Liver (tissue), 9 donors: ENCODE results near the gene HSF4. TPM values are rescaled to one million over a fixed set of nuclear protein-coding genes. Genes with fewer than 3 reads are reported as not detected.

Experiments used
- DNase-seq: peaks from one replicate; pipeline ENCODE4 v3.0.0-alpha.2; 2017; ENCODE audit warnings: low spot score
- H3K27ac ChIP-seq, 2 donors: one replicate each; pipeline ENCODE4 v1.7.0; 2013; ENCODE audit warnings: inconsistent platforms in 2 of 2, low read length in 2 of 2, control low read depth in 1 of 2, low read depth in 1 of 2, mild to moderate bottlenecking in 1 of 2
- H3K27me3 ChIP-seq, 4 donors: one replicate each; pipeline versions ENCODE4 v1.6.1 to v1.7.0; 2013; ENCODE audit warnings: low read length in 3 of 4, inconsistent platforms in 1 of 4, mild to moderate bottlenecking in 1 of 4, moderate library complexity in 1 of 4; ENCODE audit not compliant: control insufficient read depth in 4 of 4, insufficient read depth in 4 of 4
- H3K36me3 ChIP-seq, 4 donors: one replicate each; pipeline versions ENCODE4 v1.6.1 to v1.7.0; 2013; ENCODE audit warnings: low read length in 3 of 4, mild to moderate bottlenecking in 3 of 4, low read depth in 1 of 4, moderate library complexity in 1 of 4; ENCODE audit not compliant: control insufficient read depth in 4 of 4, insufficient read depth in 3 of 4
- H3K4me1 ChIP-seq, 4 donors: one replicate each; pipeline versions ENCODE4 v1.6.1 to v1.7.0; 2013; ENCODE audit warnings: low read length in 3 of 4, mild to moderate bottlenecking in 3 of 4, moderate library complexity in 1 of 4; ENCODE audit not compliant: control insufficient read depth in 4 of 4, insufficient read depth in 4 of 4
- H3K4me3 ChIP-seq, 3 donors: one replicate each; pipeline versions ENCODE4 v1.6.1 to v1.7.0; 2013; ENCODE audit warnings: low read length in 3 of 3, control low read depth in 1 of 3, low read depth in 1 of 3, mild to moderate bottlenecking in 1 of 3
- H3K9ac ChIP-seq, 2 donors: one replicate each; pipeline ENCODE4 v1.7.0; 2013; ENCODE audit warnings: low read length in 2 of 2, mild to moderate bottlenecking in 2 of 2, moderate library complexity in 2 of 2, control low read depth in 1 of 2, low read depth in 1 of 2
- H3K9me3 ChIP-seq, 4 donors: one replicate each; pipeline versions ENCODE4 v1.6.1 to v1.7.0; 2013; ENCODE audit warnings: low read length in 3 of 4; ENCODE audit not compliant: control insufficient read depth in 4 of 4
- EGR1 ChIP-seq, 2 donors: IDR thresholded peaks; 2 replicates each; pipeline ENCODE4 v1.6.1; 2016 to 2018; ENCODE audit warnings: antibody characterized with exemption in 2 of 2, low read depth in 2 of 2
- FOXA1 ChIP-seq: IDR thresholded peaks from 2 replicates; pipeline ENCODE4 v1.6.1; 2016; ENCODE audit warnings: antibody characterized with exemption
- HNF4A ChIP-seq, 2 donors: conservative IDR thresholded peaks; 2 replicates each; pipeline ENCODE4 v1.6.1; 2016; ENCODE audit warnings: antibody characterized with exemption in 2 of 2, mild to moderate bottlenecking in 2 of 2
- HNF4G ChIP-seq: IDR thresholded peaks from 2 replicates; pipeline ENCODE4 v1.6.1; 2016; ENCODE audit warnings: antibody characterized with exemption
- JUND ChIP-seq, 2 donors: IDR thresholded peaks; 2 replicates each; pipeline ENCODE4 v1.6.1; 2016; ENCODE audit warnings: antibody characterized with exemption in 2 of 2
- NR2F2 ChIP-seq: IDR thresholded peaks from 2 replicates; pipeline ENCODE4 v1.6.1; 2016; ENCODE audit warnings: antibody characterized with exemption
- RAD21 ChIP-seq, 2 donors: IDR thresholded peaks; 2 replicates each; pipeline ENCODE4 v1.6.1; 2016; ENCODE audit warnings: antibody characterized with exemption in 2 of 2, mild to moderate bottlenecking in 2 of 2
- RXRA ChIP-seq, 2 donors: IDR thresholded peaks; 2 replicates each; pipeline ENCODE4 v1.6.1; 2017 to 2018; ENCODE audit warnings: antibody characterized with exemption in 2 of 2, mild to moderate bottlenecking in 1 of 2
- SP1 ChIP-seq: IDR thresholded peaks from 2 replicates; pipeline ENCODE4 v1.6.1; 2018; ENCODE audit warnings: antibody characterized with exemption, mild to moderate bottlenecking
- TAF1 ChIP-seq: conservative IDR thresholded peaks from 2 replicates; pipeline ENCODE4 v1.6.1; 2016; ENCODE audit warnings: antibody characterized with exemption, mild to moderate bottlenecking
- YY1 ChIP-seq: IDR thresholded peaks from 2 replicates; pipeline ENCODE4 v1.6.1; 2016; ENCODE audit warnings: antibody characterized with exemption, mild to moderate bottlenecking
- WGBS: extraction: QIAGEN DNeasy Blood & Tissue Kit; methylation state at CpG from one replicate; pipeline ENCODE4 v1.1.7; 2013; 5-methylcytosine and 5-hydroxymethylcytosine counted together
- polyA plus RNA-seq, 2 donors: library from polyadenylated mRNA; stranded (reverse) in 1 of 2; unstranded in 1 of 2; fragments of 200-250 nt in 1 of 2; fragments of >200 nt in 1 of 2; fragmentation: Nextera tagmentation in 1 of 2; extraction: Ambion mirVana in 1 of 2; gene quantifications; one replicate each; pipeline versions ENCODE4 v1.2.1 to v1.2.3, GENCODE V29; 2013 to 2015
- total RNA-seq, 2 donors: library from RNA; depleted of rRNA; stranded (reverse); fragments of >200 nt; gene quantifications; one replicate each; pipeline ENCODE4 v1.2.3, GENCODE V29; 2014
- TF ChIP-seq, protein P1 (sequence below): fragments of 150-350 bp; IDR thresholded peaks from 2 replicates; pipeline ENCODE4 v1.5.1; 2017; ENCODE audit warnings: improper control_type of control experiment, low read depth, low read length; ENCODE audit not compliant: missing input control
- TF ChIP-seq, protein P2 (sequence below): IDR thresholded peaks from 2 replicates; pipeline ENCODE4 v1.6.1; 2016; ENCODE audit warnings: antibody characterized with exemption, mild to moderate bottlenecking
- TF ChIP-seq, protein P3 (sequence below): IDR thresholded peaks from 2 replicates; pipeline ENCODE4 v1.6.1; 2016; ENCODE audit warnings: antibody characterized with exemption
- TF ChIP-seq, protein P4 (sequence below): IDR thresholded peaks from 2 replicates; pipeline ENCODE4 v1.6.1; 2016; ENCODE audit warnings: antibody characterized with exemption
- TF ChIP-seq, protein P5 (sequence below): IDR thresholded peaks from 2 replicates; pipeline ENCODE4 v1.6.1; 2016; ENCODE audit warnings: antibody characterized with exemption
- donor health status: healthy.
- donor health status: healthy.
- donor health status: healthy.
- donor health status: healthy.
- donor health status: healthy.

HSF4 gene
- total and polyA plus RNA-seq, 4 donors, result 0.42 to 5.1 (median 4.3) TPM

DNA sequence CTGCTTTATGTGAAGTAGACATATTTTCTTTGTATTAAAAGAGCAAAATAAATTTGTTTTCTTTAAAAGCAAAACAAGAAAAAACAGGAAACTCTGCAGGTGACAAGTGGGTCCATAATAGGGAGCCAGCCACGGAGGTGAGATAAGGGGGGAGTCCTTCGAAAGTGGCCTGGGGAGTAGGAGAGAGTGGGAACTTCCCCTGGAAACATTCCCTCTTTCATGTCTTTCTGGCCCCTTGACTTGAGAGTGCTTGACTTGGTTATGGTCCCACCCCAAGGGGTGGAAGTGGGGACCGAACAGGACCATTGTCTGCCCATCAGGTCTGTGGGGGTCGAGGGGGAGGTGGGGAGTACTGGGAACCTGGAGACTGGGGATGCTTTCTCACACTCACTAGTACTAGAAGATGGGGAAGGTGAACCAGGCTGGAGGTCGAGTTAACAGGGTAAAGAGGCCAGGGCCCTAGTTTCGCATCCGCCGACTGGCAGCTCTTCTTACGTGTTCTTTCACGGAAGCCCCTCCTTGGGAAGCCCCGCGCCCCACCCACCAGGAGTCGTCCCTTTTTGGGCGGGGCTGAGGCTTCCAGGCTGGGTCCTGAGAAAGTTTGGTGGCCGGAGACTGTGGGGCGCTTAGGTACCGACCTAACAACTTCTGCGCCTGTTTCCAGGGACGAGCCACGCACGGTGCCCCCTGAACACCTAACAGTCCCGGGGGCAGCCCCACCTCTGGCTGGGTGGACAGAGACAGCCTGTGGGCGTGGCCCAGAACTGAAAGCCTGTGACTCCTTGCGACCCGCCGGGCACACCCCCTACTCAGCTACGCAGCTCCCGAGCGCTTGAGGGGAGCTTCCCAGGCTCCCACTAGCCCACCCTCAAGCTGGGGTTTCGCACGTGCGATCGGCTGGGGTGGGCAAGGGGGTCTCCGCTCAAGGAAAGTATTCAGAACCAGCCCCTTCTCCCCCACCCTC is 5.6 kb upstream of the HSF4 start:
- peak overlapping the region; percentile 0 to 64 for H3K9ac ChIP-seq
- H3K36me3 ChIP-seq, result no peaks in the 10 kb centered on the region
- 14% methylated on average over 34 of the region's 34 CpGs for WGBS
- no peak for DNase-seq
- TF ChIP-seq YY1 (no peak), HNF4G (no peak), HNF4A (conservative IDR thresholded peaks at IDR 0.05) (no peak), RXRA (IDR thresholded peaks at IDR 0.05) (no peak), RAD21 (IDR thresholded peaks at IDR 0.05) (no peak), SP1 (no peak), TAF1 (no peak)
- TF ChIP-seq, protein P1, sequence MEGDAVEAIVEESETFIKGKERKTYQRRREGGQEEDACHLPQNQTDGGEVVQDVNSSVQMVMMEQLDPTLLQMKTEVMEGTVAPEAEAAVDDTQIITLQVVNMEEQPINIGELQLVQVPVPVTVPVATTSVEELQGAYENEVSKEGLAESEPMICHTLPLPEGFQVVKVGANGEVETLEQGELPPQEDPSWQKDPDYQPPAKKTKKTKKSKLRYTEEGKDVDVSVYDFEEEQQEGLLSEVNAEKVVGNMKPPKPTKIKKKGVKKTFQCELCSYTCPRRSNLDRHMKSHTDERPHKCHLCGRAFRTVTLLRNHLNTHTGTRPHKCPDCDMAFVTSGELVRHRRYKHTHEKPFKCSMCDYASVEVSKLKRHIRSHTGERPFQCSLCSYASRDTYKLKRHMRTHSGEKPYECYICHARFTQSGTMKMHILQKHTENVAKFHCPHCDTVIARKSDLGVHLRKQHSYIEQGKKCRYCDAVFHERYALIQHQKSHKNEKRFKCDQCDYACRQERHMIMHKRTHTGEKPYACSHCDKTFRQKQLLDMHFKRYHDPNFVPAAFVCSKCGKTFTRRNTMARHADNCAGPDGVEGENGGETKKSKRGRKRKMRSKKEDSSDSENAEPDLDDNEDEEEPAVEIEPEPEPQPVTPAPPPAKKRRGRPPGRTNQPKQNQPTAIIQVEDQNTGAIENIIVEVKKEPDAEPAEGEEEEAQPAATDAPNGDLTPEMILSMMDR, result no peak
- H3K4me3 ChIP-seq, result peak overlapping the region; percentile 74 to 82 (median 79)
- peaks cover 16 to 54% (median 39%) of the 10 kb centered on the region in 4 donors for H3K4me1 ChIP-seq
- H3K27me3 ChIP-seq, result no peaks in the 10 kb centered on the region
- no peaks in the 10 kb centered on the region for H3K9me3 ChIP-seq
- peak overlapping the region; percentile 77 to 81 for H3K27ac ChIP-seq

DNA sequence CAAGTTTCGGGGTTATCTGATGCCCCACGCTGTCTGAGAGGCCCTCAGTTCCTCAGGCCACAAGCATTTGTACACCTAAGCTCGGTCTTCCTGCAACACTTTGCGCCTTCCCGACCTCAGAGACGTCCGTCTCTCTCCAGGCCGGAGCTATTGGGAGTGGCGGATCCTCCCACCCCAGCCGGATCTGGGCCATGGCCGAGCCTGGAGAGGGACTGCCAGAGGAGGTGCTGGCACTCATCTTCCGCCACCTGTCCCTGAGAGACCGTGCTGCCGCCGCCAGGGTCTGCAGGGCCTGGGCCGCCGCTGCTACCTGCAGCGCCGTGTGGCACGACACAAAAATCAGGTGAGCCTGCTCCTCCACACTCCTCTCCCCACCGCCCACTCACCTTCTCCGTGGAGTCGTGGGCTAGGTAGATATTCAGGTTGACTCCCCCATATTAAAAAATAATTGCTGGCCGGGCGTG is 2.9 kb upstream of the HSF4 start:
- DNase-seq, result no peak
- WGBS, result 76% methylated on average over 25 of the region's 25 CpGs
- no peak overlapping the region for H3K27ac ChIP-seq
- no peak overlapping the region for H3K9ac ChIP-seq
- H3K27me3 ChIP-seq, result no peaks in the 10 kb centered on the region
- no peaks in the 10 kb centered on the region for H3K36me3 ChIP-seq
- peaks cover 26 to 52% (median 41%) of the 10 kb centered on the region in 4 donors for H3K4me1 ChIP-seq
- TF ChIP-seq, protein P2, sequence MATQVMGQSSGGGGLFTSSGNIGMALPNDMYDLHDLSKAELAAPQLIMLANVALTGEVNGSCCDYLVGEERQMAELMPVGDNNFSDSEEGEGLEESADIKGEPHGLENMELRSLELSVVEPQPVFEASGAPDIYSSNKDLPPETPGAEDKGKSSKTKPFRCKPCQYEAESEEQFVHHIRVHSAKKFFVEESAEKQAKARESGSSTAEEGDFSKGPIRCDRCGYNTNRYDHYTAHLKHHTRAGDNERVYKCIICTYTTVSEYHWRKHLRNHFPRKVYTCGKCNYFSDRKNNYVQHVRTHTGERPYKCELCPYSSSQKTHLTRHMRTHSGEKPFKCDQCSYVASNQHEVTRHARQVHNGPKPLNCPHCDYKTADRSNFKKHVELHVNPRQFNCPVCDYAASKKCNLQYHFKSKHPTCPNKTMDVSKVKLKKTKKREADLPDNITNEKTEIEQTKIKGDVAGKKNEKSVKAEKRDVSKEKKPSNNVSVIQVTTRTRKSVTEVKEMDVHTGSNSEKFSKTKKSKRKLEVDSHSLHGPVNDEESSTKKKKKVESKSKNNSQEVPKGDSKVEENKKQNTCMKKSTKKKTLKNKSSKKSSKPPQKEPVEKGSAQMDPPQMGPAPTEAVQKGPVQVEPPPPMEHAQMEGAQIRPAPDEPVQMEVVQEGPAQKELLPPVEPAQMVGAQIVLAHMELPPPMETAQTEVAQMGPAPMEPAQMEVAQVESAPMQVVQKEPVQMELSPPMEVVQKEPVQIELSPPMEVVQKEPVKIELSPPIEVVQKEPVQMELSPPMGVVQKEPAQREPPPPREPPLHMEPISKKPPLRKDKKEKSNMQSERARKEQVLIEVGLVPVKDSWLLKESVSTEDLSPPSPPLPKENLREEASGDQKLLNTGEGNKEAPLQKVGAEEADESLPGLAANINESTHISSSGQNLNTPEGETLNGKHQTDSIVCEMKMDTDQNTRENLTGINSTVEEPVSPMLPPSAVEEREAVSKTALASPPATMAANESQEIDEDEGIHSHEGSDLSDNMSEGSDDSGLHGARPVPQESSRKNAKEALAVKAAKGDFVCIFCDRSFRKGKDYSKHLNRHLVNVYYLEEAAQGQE, result no peak
- no peak for TF ChIP-seq HNF4G
- TF ChIP-seq, protein P1, result no peak
- no peak for TF ChIP-seq SP1
- TF ChIP-seq, protein P3, sequence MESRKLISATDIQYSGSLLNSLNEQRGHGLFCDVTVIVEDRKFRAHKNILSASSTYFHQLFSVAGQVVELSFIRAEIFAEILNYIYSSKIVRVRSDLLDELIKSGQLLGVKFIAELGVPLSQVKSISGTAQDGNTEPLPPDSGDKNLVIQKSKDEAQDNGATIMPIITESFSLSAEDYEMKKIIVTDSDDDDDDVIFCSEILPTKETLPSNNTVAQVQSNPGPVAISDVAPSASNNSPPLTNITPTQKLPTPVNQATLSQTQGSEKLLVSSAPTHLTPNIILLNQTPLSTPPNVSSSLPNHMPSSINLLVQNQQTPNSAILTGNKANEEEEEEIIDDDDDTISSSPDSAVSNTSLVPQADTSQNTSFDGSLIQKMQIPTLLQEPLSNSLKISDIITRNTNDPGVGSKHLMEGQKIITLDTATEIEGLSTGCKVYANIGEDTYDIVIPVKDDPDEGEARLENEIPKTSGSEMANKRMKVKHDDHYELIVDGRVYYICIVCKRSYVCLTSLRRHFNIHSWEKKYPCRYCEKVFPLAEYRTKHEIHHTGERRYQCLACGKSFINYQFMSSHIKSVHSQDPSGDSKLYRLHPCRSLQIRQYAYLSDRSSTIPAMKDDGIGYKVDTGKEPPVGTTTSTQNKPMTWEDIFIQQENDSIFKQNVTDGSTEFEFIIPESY, result no peak
- no peak for TF ChIP-seq RAD21 (IDR thresholded peaks at IDR 0.05)
- TF ChIP-seq JUND (IDR thresholded peaks at IDR 0.05), result no peak
- no peak for TF ChIP-seq FOXA1
- TF ChIP-seq, protein P4, sequence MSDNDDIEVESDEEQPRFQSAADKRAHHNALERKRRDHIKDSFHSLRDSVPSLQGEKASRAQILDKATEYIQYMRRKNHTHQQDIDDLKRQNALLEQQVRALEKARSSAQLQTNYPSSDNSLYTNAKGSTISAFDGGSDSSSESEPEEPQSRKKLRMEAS, result no peak
- TF ChIP-seq, protein P5, sequence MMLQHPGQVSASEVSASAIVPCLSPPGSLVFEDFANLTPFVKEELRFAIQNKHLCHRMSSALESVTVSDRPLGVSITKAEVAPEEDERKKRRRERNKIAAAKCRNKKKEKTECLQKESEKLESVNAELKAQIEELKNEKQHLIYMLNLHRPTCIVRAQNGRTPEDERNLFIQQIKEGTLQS, result no peak
- no peak for TF ChIP-seq EGR1 (IDR thresholded peaks at IDR 0.05; ENCODE audit: low read depth in 2 of 2)
- no peak for TF ChIP-seq NR2F2
- H3K4me3 ChIP-seq, result no peak overlapping the region
- H3K9me3 ChIP-seq, result no peaks in the 10 kb centered on the region
